H1 (cell line): ENCODE data around the gene SLCO6A1. TPM values are rescaled to one million over a fixed set of nuclear protein-coding genes. Genes with fewer than 3 reads are reported as not detected.

Source experiments
- CTCF ChIA-PET: fragments of 300-600 bp; sonication (Branson Sonifier 250); formaldehyde crosslinking; loops from one replicate; lab custom pipeline; 2021; ENCODE audit not compliant: partially characterized antibody; lab: Charles Lee
- POLR2A ChIA-PET: fragments of 300-600 bp; sonication (Branson Sonifier 250); formaldehyde crosslinking; loops from one replicate; lab custom pipeline; 2021; ENCODE audit warnings: inconsistent platforms; ENCODE audit not compliant: partially characterized antibody; lab: Charles Lee
- DNase-seq, 2 experiments: peaks; one replicate each; pipeline versions ENCODE4 v3.0.0 to v3.0.0-alpha.2; 2010 to 2022; ENCODE audit warnings: low spot score in 2 of 2, low read depth in 1 of 2, mixed read lengths in 1 of 2
- FAIRE-seq: peaks from 2 replicates; lab custom pipeline; 2011; peaks lifted over from hg19 to GRCh38; lab: Jason Lieb, UNC
- H2AFZ ChIP-seq: 2 replicates; pipeline ENCODE4 v1.8.1; 2012; ENCODE audit warnings: low read length, inconsistent platforms
- H2AK5ac ChIP-seq: 2 replicates; pipeline ENCODE4 v1.6.1; 2013; ENCODE audit warnings: low read depth, low read length
- H2BK120ac ChIP-seq: replicated peaks from 2 replicates; pipeline ENCODE3; 2013; ENCODE audit warnings: low read depth, low read length, inconsistent platforms
- H2BK12ac ChIP-seq: 2 replicates; pipeline ENCODE4 v1.6.1; 2013; ENCODE audit warnings: low read depth, low read length
- H2BK15ac ChIP-seq: 2 replicates; pipeline ENCODE4 v1.6.1; 2013; ENCODE audit warnings: low read length
- H2BK20ac ChIP-seq: 2 replicates; pipeline ENCODE4 v1.6.1; 2013; ENCODE audit warnings: low read length
- H2BK5ac ChIP-seq: 2 replicates; pipeline ENCODE4 v1.6.1; 2013; ENCODE audit warnings: low read depth, low read length
- H3K14ac ChIP-seq: 2 replicates; pipeline ENCODE4 v1.6.1; 2013; ENCODE audit warnings: inconsistent platforms; ENCODE audit not compliant: insufficient read length
- H3K18ac ChIP-seq: 2 replicates; pipeline ENCODE4 v1.6.1; 2013; ENCODE audit warnings: low read length; ENCODE audit errors: extremely low read depth
- H3K23ac ChIP-seq: 2 replicates; pipeline ENCODE4 v1.6.1; 2013; ENCODE audit warnings: inconsistent platforms; ENCODE audit not compliant: insufficient read length
- H3K23me2 ChIP-seq: 2 replicates; pipeline ENCODE4 v1.6.1; 2013; ENCODE audit warnings: low read depth, low read length
- H3K27ac ChIP-seq: 2 replicates; pipeline ENCODE4 v1.6.1; 2011; ENCODE audit warnings: low read depth, low read length, inconsistent platforms
- H3K27me3 ChIP-seq, 4 experiments: replicated peaks in 1 of 4; 1 replicate in 1 of 4; 2 replicates in 3 of 4; pipeline versions ENCODE4 v1.6.1 to v1.8.1; 2011 to 2013; ENCODE audit warnings: low read length in 3 of 4, mild to moderate bottlenecking in 3 of 4, inconsistent platforms in 2 of 4, mixed read lengths in 2 of 4, moderate library complexity in 1 of 4; ENCODE audit not compliant: control insufficient read depth in 3 of 4, insufficient read depth in 3 of 4; ENCODE audit errors: extremely low read depth in 1 of 4
- H3K36me3 ChIP-seq, 4 experiments: 2 replicates each; pipeline versions ENCODE4 v1.6.1 to v1.8.1; 2011 to 2013; ENCODE audit warnings: mild to moderate bottlenecking in 4 of 4, low read length in 3 of 4, moderate library complexity in 2 of 4, control low read depth in 1 of 4, inconsistent platforms in 1 of 4; ENCODE audit not compliant: insufficient read depth in 4 of 4, control insufficient read depth in 2 of 4
- H3K4ac ChIP-seq: replicated peaks from 2 replicates; pipeline ENCODE3; 2013; ENCODE audit warnings: low read length, low read depth, mixed read lengths, inconsistent platforms; ENCODE audit not compliant: insufficient read length
- H3K4me1 ChIP-seq, 4 experiments: replicated peaks in 1 of 4; 1 replicate in 1 of 4; 2 replicates in 3 of 4; pipeline versions ENCODE4 v1.6.1 to v1.8.1; 2011 to 2013; ENCODE audit warnings: low read length in 3 of 4, inconsistent platforms in 2 of 4, mixed read lengths in 1 of 4; ENCODE audit not compliant: insufficient read depth in 4 of 4, control insufficient read depth in 3 of 4
- H3K4me2 ChIP-seq, 2 experiments: 2 replicates each; pipeline versions ENCODE4 v1.6.1 to v1.8.1; 2011 to 2013; ENCODE audit warnings: low read depth in 2 of 2, low read length in 2 of 2, control low read depth in 1 of 2, inconsistent platforms in 1 of 2, mild to moderate bottlenecking in 1 of 2; ENCODE audit not compliant: insufficient read depth in 1 of 2
- H3K4me3 ChIP-seq, 4 experiments: fragments of 200-600, 300-600 bp in 1 of 4; sonication (generic), shearing (Covaris generic), sonication (Bioruptor Twin) in 1 of 4; 2 replicates each; pipeline versions ENCODE4 v1.5.1 to v1.8.1; 2011 to 2016; ENCODE audit warnings: low read length in 4 of 4, low read depth in 3 of 4, control low read depth in 2 of 4, inconsistent platforms in 2 of 4, mild to moderate bottlenecking in 2 of 4, mixed read lengths in 1 of 4, moderate library complexity in 1 of 4; ENCODE audit not compliant: insufficient read depth in 2 of 4; ENCODE audit errors: extremely low read depth in 1 of 4
- H3K56ac ChIP-seq: replicated peaks from 2 replicates; pipeline ENCODE3; 2013; ENCODE audit warnings: low read depth, mild to moderate bottlenecking, mixed read lengths, low read length, inconsistent platforms; ENCODE audit not compliant: insufficient read length
- H3K79me1 ChIP-seq: 2 replicates; pipeline ENCODE4 v1.6.1; 2013; ENCODE audit warnings: low read depth, low read length, control low read depth
- H3K79me2 ChIP-seq, 2 experiments: 2 replicates each; pipeline versions ENCODE4 v1.6.1 to v1.8.1; 2012 to 2013; ENCODE audit warnings: low read length in 2 of 2, mild to moderate bottlenecking in 2 of 2, inconsistent platforms in 1 of 2; ENCODE audit not compliant: insufficient read depth in 2 of 2, control insufficient read depth in 1 of 2
- H3K9ac ChIP-seq, 4 experiments: replicated peaks in 1 of 4; 1 replicate in 1 of 4; 2 replicates in 3 of 4; pipeline versions ENCODE4 v1.6.1 to v1.8.1; 2011 to 2013; ENCODE audit warnings: low read depth in 3 of 4, low read length in 3 of 4, control low read depth in 2 of 4, mild to moderate bottlenecking in 2 of 4, moderate library complexity in 2 of 4, inconsistent platforms in 1 of 4; ENCODE audit errors: extremely low read depth in 1 of 4
- H3K9me3 ChIP-seq, 2 experiments: 2 replicates each; pipeline versions ENCODE4 v1.6.1 to v1.8.1; 2012 to 2013; ENCODE audit warnings: mild to moderate bottlenecking in 2 of 2, moderate library complexity in 2 of 2, control low read depth in 1 of 2, inconsistent platforms in 1 of 2, low read depth in 1 of 2, low read length in 1 of 2, mixed read lengths in 1 of 2; ENCODE audit not compliant: insufficient read depth in 2 of 2
- H4K20me1 ChIP-seq, 2 experiments: replicated peaks in 1 of 2; 2 replicates each; pipeline versions ENCODE3 to v1.8.1; 2011 to 2013; ENCODE audit warnings: inconsistent platforms in 2 of 2, low read length in 2 of 2, mild to moderate bottlenecking in 1 of 2; ENCODE audit not compliant: insufficient read depth in 2 of 2, control insufficient read depth in 1 of 2
- H4K5ac ChIP-seq: 2 replicates; pipeline ENCODE4 v1.6.1; 2013; ENCODE audit warnings: low read length, low read depth, mixed read lengths, inconsistent platforms; ENCODE audit not compliant: insufficient read length
- H4K8ac ChIP-seq: 2 replicates; pipeline ENCODE4 v1.8.0; 2013; ENCODE audit warnings: mild to moderate bottlenecking, moderate library complexity, low read length, inconsistent platforms; ENCODE audit not compliant: insufficient read depth; ENCODE audit errors: extremely low read depth
- H4K91ac ChIP-seq: replicated peaks from 2 replicates; pipeline ENCODE3; 2013; ENCODE audit warnings: low read length, mixed read lengths, inconsistent platforms; ENCODE audit not compliant: insufficient read length
- ASH2L ChIP-seq: fragments of 200-600, 300-600 bp; sonication (generic); IDR thresholded peaks from one replicate; pipeline ENCODE4 v1.7.1; 2017; ENCODE audit warnings: low read length
- GABPA ChIP-seq: IDR thresholded peaks from 2 replicates; pipeline ENCODE4 v1.6.1; 2011; ENCODE audit warnings: mild to moderate bottlenecking, low read length, moderate library complexity, borderline replicate concordance; ENCODE audit not compliant: insufficient read depth
- KDM1A ChIP-seq: fragments of 200-600, 300-600 bp; sonication (generic); IDR thresholded peaks from 2 replicates; pipeline ENCODE4 v1.7.1; 2016; ENCODE audit warnings: mild to moderate bottlenecking, low read length, borderline replicate concordance
- KDM5A ChIP-seq: fragments of 200-600 bp; IDR thresholded peaks from 2 replicates; pipeline ENCODE4 v1.7.1; 2012; ENCODE audit warnings: mild to moderate bottlenecking, low read length, inconsistent platforms, mixed read lengths
- RFX5 ChIP-seq: IDR thresholded peaks from 2 replicates; pipeline ENCODE4 v1.6.1; 2011; ENCODE audit warnings: low read depth, low read length, improper control_type of control experiment, borderline replicate concordance
- WGBS, 2 experiments: shearing (Covaris generic) in 1 of 2; methylation state at CpG; one replicate each; pipeline versions ENCODE4 v1.1.6 to v1.1.7; 2013 to 2015; ENCODE audit warnings: low lambda C conversion rate in 2 of 2, mixed read lengths in 2 of 2, inconsistent platforms in 1 of 2, low coverage in 1 of 2, missing lambda C conversion rate in 1 of 2; ENCODE audit not compliant: insufficient replicate concordance in 2 of 2, insufficient coverage in 1 of 2, insufficient read length in 1 of 2; ENCODE audit errors: extremely low coverage in 1 of 2, missing lambda C conversion rate in 1 of 2; 5-methylcytosine and 5-hydroxymethylcytosine counted together
- polyA plus RNA-seq, 7 experiments: library from polyadenylated mRNA; depleted of rRNA in 3 of 7; stranded (reverse) in 5 of 7; unstranded in 2 of 7; fragments of >200 nt in 5 of 7; fragments of 200-250 nt in 2 of 7; gene quantifications; 1 replicate in 5 of 7; 2 replicates in 1 of 7; 4 replicates in 1 of 7; pipeline versions ENCODE4 v1.2.1 to v1.2.3, GENCODE V29; 2011 to 2013; ENCODE audit warnings: missing spikeins in 2 of 7, mixed read lengths in 2 of 7
- total RNA-seq: library from RNA; stranded (reverse); fragmentation: NEBNext Ultra II Directional; extraction: Animal tissue kit (Norgen Biotek cat#: 25700); gene quantifications from 2 replicates; pipeline ENCODE4 v1.2.1, GENCODE V29; 2021

Gene SLCO6A1
- total and polyA plus RNA-seq, 2 of the 8 experiments (the other 6 are each of a cell fraction or from before 2014, with no cell fraction given): 0.06 to 0.56 TPM

- H4K91ac ChIP-seq: no peak overlapping the region
- no peaks in the 10 kb centered on the region for H3K36me3 ChIP-seq
- H3K4ac ChIP-seq: no peak overlapping the region
- WGBS, 2 experiments: 79% methylated on average over 1 of the region's 1 CpG; no CpG with 5 or more reads in 1 of the 2 experiments
- no peaks in the 10 kb centered on the region for H3K79me1 ChIP-seq
- no peak overlapping the region for H3K9ac ChIP-seq
- DNase-seq (no peak), FAIRE-seq (no peak)
- no peak overlapping the region for H3K27ac ChIP-seq
- no peaks in the 10 kb centered on the region for H3K79me2 ChIP-seq
- H3K4me3 ChIP-seq: no peak overlapping the region
- H3K4me1 ChIP-seq: no peaks in the 10 kb centered on the region
- no peak overlapping the region for H3K18ac ChIP-seq
- peaks cover 2 to 3% of the 10 kb centered on the region in 2 experiments; a peak in 2 of 4 replicates for H3K9me3 ChIP-seq
- no peak overlapping the region for H2AFZ ChIP-seq
- no peak overlapping the region for H4K5ac ChIP-seq
- H2BK12ac ChIP-seq: no peak overlapping the region
- H4K8ac ChIP-seq: no peak overlapping the region
- no peak overlapping the region for H2AK5ac ChIP-seq
- H3K56ac ChIP-seq: no peak overlapping the region
- CTCF ChIA-PET: interaction anchor here (1.1 to 6.8 kb wide), 4 partner anchors 8 to 36 kb away, joined by 3 to 44 read pairs (median 4); no protein-coding TSS in a partner anchor
- H2BK20ac ChIP-seq: no peak overlapping the region
- no peak overlapping the region for H2BK120ac ChIP-seq
- POLR2A ChIA-PET: no interaction called here
- H3K23ac ChIP-seq: no peak overlapping the region
- no peaks in the 10 kb centered on the region; the same call in 1 of the 2 replicates for H3K23me2 ChIP-seq
- no peak overlapping the region for H2BK5ac ChIP-seq
- H4K20me1 ChIP-seq: no peaks in the 10 kb centered on the region
- no peak overlapping the region for H2BK15ac ChIP-seq
- H3K27me3 ChIP-seq: no peaks in the 10 kb centered on the region
- H3K4me2 ChIP-seq: no peak overlapping the region
- TF ChIP-seq KDM1A: no peak
- no peak for TF ChIP-seq RFX5
- no peak for TF ChIP-seq KDM5A
- TF ChIP-seq ASH2L: no peak
- TF ChIP-seq GABPA: no peak
- H3K14ac ChIP-seq: no peak overlapping the region
These were observed 40.8 kb upstream of the SLCO6A1 start for GRCh38 chr5:102539562-102539961.
